VCaP (cell line): ENCODE results near the gene ABI3BP.

Experiments used
- H3K27ac ChIP-seq: fragments of 450-650 bp; 2 replicates; pipeline ENCODE4 v1.5.1; 2017
- TF ChIP-seq, protein P1 (sequence below): fragments of 450-650 bp; conservative IDR thresholded peaks from 2 replicates; pipeline ENCODE4 v1.5.1; 2017; ENCODE audit warnings: mild to moderate bottlenecking, moderate library complexity

The ABI3BP gene

GRCh38 chr3:100836661-100837060 lies 156.6 kb downstream of the ABI3BP start:
- TF ChIP-seq, protein P1, sequence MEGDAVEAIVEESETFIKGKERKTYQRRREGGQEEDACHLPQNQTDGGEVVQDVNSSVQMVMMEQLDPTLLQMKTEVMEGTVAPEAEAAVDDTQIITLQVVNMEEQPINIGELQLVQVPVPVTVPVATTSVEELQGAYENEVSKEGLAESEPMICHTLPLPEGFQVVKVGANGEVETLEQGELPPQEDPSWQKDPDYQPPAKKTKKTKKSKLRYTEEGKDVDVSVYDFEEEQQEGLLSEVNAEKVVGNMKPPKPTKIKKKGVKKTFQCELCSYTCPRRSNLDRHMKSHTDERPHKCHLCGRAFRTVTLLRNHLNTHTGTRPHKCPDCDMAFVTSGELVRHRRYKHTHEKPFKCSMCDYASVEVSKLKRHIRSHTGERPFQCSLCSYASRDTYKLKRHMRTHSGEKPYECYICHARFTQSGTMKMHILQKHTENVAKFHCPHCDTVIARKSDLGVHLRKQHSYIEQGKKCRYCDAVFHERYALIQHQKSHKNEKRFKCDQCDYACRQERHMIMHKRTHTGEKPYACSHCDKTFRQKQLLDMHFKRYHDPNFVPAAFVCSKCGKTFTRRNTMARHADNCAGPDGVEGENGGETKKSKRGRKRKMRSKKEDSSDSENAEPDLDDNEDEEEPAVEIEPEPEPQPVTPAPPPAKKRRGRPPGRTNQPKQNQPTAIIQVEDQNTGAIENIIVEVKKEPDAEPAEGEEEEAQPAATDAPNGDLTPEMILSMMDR, result no peak
- H3K27ac ChIP-seq, result no peak overlapping the region

DNA sequence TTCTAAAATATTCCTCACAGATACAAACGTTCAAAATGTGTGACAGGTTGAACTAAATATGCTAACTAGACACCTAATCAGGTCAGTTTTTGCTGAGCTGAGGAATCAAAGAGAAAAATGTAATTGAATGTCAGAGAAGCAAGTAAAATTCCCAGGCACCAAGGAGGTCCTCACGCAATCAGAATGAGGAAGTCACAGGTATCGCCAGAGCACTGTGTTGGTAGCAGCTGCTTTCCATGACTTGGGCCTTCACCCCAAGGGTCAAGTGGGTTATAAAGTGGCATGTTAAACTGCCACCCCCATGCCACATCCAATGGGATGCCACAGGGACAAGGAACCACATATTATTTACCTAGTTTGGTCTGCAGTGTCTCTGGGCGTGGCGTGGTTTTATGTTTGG lies 158.9 kb downstream of the ABI3BP start:
- H3K27ac ChIP-seq, result no peak overlapping the region
- TF ChIP-seq, protein P1, result no peak

GRCh38 chr3:100833483-100833882 lies 159.7 kb downstream of the ABI3BP start:
- no peak overlapping the region for H3K27ac ChIP-seq
- TF ChIP-seq, protein P1, result no peak

DNA sequence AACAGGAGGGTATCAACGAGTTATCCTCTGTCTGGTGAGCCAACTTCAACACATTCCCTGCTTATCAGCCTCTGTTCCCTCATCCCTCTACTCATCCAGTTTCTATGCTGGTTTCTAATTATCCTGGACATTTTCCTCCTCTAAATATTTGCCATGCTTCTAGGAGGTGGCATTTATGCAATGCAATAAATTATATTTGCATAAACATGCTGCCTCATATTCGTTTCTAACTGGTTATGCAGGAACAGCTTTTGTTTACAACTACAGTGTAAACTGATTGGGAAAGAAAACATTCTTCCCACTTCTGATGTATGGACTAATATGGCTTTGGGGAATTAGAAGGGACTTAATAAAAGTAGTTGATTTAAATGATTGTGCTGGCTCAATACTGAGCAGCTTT lies 161.6 kb downstream of the ABI3BP start:
- TF ChIP-seq, protein P1, result no peak
- H3K27ac ChIP-seq, result no peak overlapping the region

GRCh38 chr3:100830931-100831330 lies 162.3 kb downstream of the ABI3BP start:
- TF ChIP-seq, protein P1, result no peak
- no peak overlapping the region for H3K27ac ChIP-seq

DNA sequence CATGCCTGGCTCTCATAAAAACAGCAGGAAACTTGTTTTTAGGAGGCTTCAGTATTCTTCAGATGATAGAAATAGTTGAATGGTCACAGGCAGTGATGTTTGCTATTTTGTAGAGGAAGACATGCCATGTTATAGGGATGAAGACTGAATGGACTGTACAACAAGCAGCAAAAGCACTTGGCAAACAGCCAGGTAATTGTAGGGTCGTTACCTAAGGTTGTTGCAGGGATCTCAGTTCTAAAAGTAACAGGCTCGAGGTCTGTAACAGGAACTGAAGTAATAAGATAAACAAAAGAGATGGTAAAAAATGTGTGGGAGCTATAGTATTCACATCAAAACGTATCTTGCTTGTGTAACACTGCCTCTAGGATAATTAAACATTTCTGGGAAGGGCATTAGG lies 167.6 kb downstream of the ABI3BP start:
- no peak overlapping the region for H3K27ac ChIP-seq
- TF ChIP-seq, protein P1, result no peak

GRCh38 chr3:100815583-100815982 lies 177.6 kb downstream of the ABI3BP start:
- H3K27ac ChIP-seq, result no peak overlapping the region
- TF ChIP-seq, protein P1, result no peak

- TF ChIP-seq, protein P1, result no peak
- no peak overlapping the region for H3K27ac ChIP-seq
Measured at GRCh38 chr3:100813828-100814227, 179.4 kb downstream of the ABI3BP start.
